WTC11 (cell line): Measurements from ENCODE around the gene C4orf54. TPM values are rescaled to one million over a fixed set of nuclear protein-coding genes. Genes with fewer than 3 reads are reported as not detected.

Source experiments
- ATAC-seq: fragments of 200-7000 bp; cut with Tn5 transposase; 2 replicates; pipeline ENCODE4 v1.10.0; 2021; ENCODE audit warnings: mild to moderate bottlenecking, moderate library complexity
- CTCF ChIA-PET: fragments of 300-600 bp; sonication (Branson Sonifier 250); formaldehyde crosslinking; loops from one replicate; lab custom pipeline; 2021; ENCODE audit warnings: antibody characterized with exemption; lab: Charles Lee
- POLR2A ChIA-PET: fragments of 350-600 bp; sonication (Branson Sonifier 250); formaldehyde crosslinking; loops from one replicate; lab custom pipeline; 2021; ENCODE audit warnings: antibody characterized with exemption; lab: Charles Lee
- DNase-seq: peaks from one replicate; pipeline ENCODE4 v3.0.0; 2021; ENCODE audit warnings: low spot score
- H3K27ac Mint-ChIP-seq: 2 replicates; pipeline ENCODE4 v1.8.0; 2021; ENCODE audit warnings: mixed read lengths
- H3K27me3 Mint-ChIP-seq: 2 replicates; pipeline ENCODE4 v1.8.0; 2021; ENCODE audit warnings: low read depth, mild to moderate bottlenecking, moderate library complexity, mixed read lengths
- H3K36me3 Mint-ChIP-seq: 2 replicates; pipeline ENCODE4 v1.8.0; 2021; ENCODE audit warnings: mixed read lengths
- H3K4me1 Mint-ChIP-seq: 2 replicates; pipeline ENCODE4 v1.8.0; 2022; ENCODE audit warnings: mixed read lengths
- H3K4me3 Mint-ChIP-seq: 2 replicates; pipeline ENCODE4 v1.8.0; 2021; ENCODE audit warnings: mild to moderate bottlenecking, moderate library complexity, mixed read lengths
- H3K9me3 Mint-ChIP-seq: 2 replicates; pipeline ENCODE4 v1.8.0; 2021; ENCODE audit warnings: mixed read lengths
- AFF4 ChIP-seq: sonication (generic); formaldehyde crosslinking; IDR thresholded peaks from 2 replicates; pipeline ENCODE4 v1.8.1; 2023; ENCODE audit warnings: mild to moderate bottlenecking, missing genetic modification reagents, borderline replicate concordance
- ATF2 ChIP-seq: sonication (generic); formaldehyde crosslinking; IDR thresholded peaks from 2 replicates; pipeline ENCODE4 v1.8.1; 2022; ENCODE audit warnings: low read depth, missing genetic modification reagents, borderline replicate concordance
- SMAD3 ChIP-seq: sonication (generic); formaldehyde crosslinking; IDR thresholded peaks from 2 replicates; pipeline ENCODE4 v1.8.0; 2022; ENCODE audit warnings: missing genetic modification reagents, mild to moderate bottlenecking, borderline replicate concordance
- SMAD4 ChIP-seq: sonication (generic); formaldehyde crosslinking; IDR thresholded peaks from 2 replicates; pipeline ENCODE4 v1.8.0; 2022; ENCODE audit warnings: mild to moderate bottlenecking, missing genetic modification reagents
- STAT6 ChIP-seq: sonication (generic); formaldehyde crosslinking; conservative IDR thresholded peaks from 2 replicates; pipeline ENCODE4 v1.8.1; 2023; ENCODE audit warnings: mild to moderate bottlenecking, low read depth, missing genetic modification reagents, moderate library complexity
- ZNF232 ChIP-seq: sonication (generic); formaldehyde crosslinking; IDR thresholded peaks from 2 replicates; pipeline ENCODE4 v1.8.0; 2022; ENCODE audit warnings: mild to moderate bottlenecking, missing genetic modification reagents
- ZNF423 ChIP-seq: fragments of 250-450 bp; sonication (Bioruptor Pico); IDR thresholded peaks from 2 replicates; pipeline ENCODE4 v2.1.2; 2022; ENCODE audit warnings: mild to moderate bottlenecking, moderate library complexity
- ZNF671 ChIP-seq: fragments of 250-450 bp; sonication (Bioruptor Pico); IDR thresholded peaks from 2 replicates; pipeline ENCODE4 v1.8.0; 2021; ENCODE audit warnings: mild to moderate bottlenecking
- total RNA-seq: library from RNA; stranded (reverse); gene quantifications from 3 replicates; pipeline ENCODE4 v1.2.3, GENCODE V29; 2021
- TF ChIP-seq, protein P1 (sequence below): sonication (generic); formaldehyde crosslinking; IDR thresholded peaks from 2 replicates; pipeline ENCODE4 v1.8.1; 2023; ENCODE audit warnings: mild to moderate bottlenecking, missing genetic modification reagents, moderate library complexity

C4orf54 gene
- total RNA-seq, 1 experiment from 2014 or later: not detected

- TF ChIP-seq STAT6 (CRISPR knock-in tag) (no peak), SMAD3 (CRISPR knock-in tag) (no peak)
- TF ChIP-seq, protein P1, sequence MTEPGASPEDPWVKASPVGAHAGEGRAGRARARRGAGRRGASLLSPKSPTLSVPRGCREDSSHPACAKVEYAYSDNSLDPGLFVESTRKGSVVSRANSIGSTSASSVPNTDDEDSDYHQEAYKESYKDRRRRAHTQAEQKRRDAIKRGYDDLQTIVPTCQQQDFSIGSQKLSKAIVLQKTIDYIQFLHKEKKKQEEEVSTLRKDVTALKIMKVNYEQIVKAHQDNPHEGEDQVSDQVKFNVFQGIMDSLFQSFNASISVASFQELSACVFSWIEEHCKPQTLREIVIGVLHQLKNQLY (CRISPR knock-in tag): no peak
- TF ChIP-seq, all 79 proteins: peak for 0
Observed at GRCh38 chr4:99654361-99654761, 3.3 kb downstream of the C4orf54 start (continued).

GRCh38 chr4:99653916-99654315, 3.7 kb downstream of the C4orf54 start:
- H3K27ac Mint-ChIP-seq: no peak overlapping the region
- POLR2A ChIA-PET: no interaction called here

More at GRCh38 chr4:99653916-99654315, 3.7 kb downstream of the C4orf54 start:
- Mint-ChIP-seq H3K4me1 (no peaks in the 10 kb centered on the region), H3K36me3 (no peaks in the 10 kb centered on the region), H3K9me3 (no peaks in the 10 kb centered on the region), H3K4me3 (no peak overlapping the region), H3K27me3 (peaks cover 17% of the 10 kb centered on the region)
- no peak for DNase-seq
- CTCF ChIA-PET: no interaction called here
- ATAC-seq: no peak
- TF ChIP-seq SMAD4 (CRISPR knock-in tag) (no peak), ATF2 (no peak), AFF4 (CRISPR knock-in tag) (no peak), ZNF671 (CRISPR knock-in tag) (no peak), ZNF423 (CRISPR knock-in tag) (no peak), ZNF232 (CRISPR knock-in tag) (no peak)
